Tibial artery (tissue), 4 donors: ENCODE measurements around the gene PREB.

Experiments
- DNase-seq, 2 donors: peaks; one replicate each; pipeline ENCODE4 v3.0.0-alpha.2; 2019
- H3K27ac ChIP-seq, 2 donors: fragments of 200-600 bp; sonication (generic) in 1 of 2; 1 replicate in 1 of 2; 2 replicates in 1 of 2; pipeline ENCODE4 v1.5.1; 2018 to 2019; ENCODE audit warnings: mild to moderate bottlenecking in 1 of 2
- H3K27me3 ChIP-seq, 2 donors: fragments of 200-600 bp; sonication (generic) in 1 of 2; one replicate each; pipeline versions ENCODE4 v1.5.1 to v1.6.0; 2016 to 2019
- H3K36me3 ChIP-seq, 3 donors: fragments of 200-600 bp; sonication (generic) in 2 of 3; one replicate each; pipeline ENCODE4 v1.5.1; 2016 to 2019; ENCODE audit warnings: mild to moderate bottlenecking in 2 of 3
- H3K4me1 ChIP-seq, 4 donors: fragments of 200-600 bp; sonication (generic) in 2 of 4; 1 replicate in 3 of 4; 2 replicates in 1 of 4; pipeline ENCODE4 v1.5.1; 2016 to 2019
- H3K4me3 ChIP-seq, 2 donors: fragments of 200-600 bp; sonication (generic) in 1 of 2; 1 replicate in 1 of 2; 2 replicates in 1 of 2; pipeline ENCODE4 v1.5.1; 2018 to 2019; ENCODE audit warnings: mild to moderate bottlenecking in 2 of 2
- H3K9me3 ChIP-seq, 3 donors: fragments of 200-600 bp; sonication (generic) in 1 of 3; one replicate each; pipeline ENCODE4 v1.5.1; 2016 to 2019
- intact Hi-C: fragments of 100-400 bp; cut with DNase I; formaldehyde crosslinking; loops from one replicate; pipeline ENCODE4 v1.15.0; 2023; ENCODE audit warnings: low total_unique reads
- TF ChIP-seq, protein P1 (sequence below), 2 experiments: fragments of 200-600 bp in 1 of 2; fragments of 450-650 bp in 1 of 2; IDR thresholded peaks; one replicate each; pipeline ENCODE4 v1.5.1; 2017 to 2019; ENCODE audit warnings: antibody characterized with exemption in 2 of 2, mild to moderate bottlenecking in 1 of 2, moderate library complexity in 1 of 2

PREB gene

GRCh38 chr2:27099334-27099955, 35.0 kb downstream of the PREB start:
- Histone ChIP-seq H3K4me3 (no peak overlapping the region), H3K4me1 (peaks cover 0 to 8% (median 4%) of the 10 kb centered on the region in 4 donors), H3K27ac (no peak overlapping the region), H3K9me3 (no peaks in the 10 kb centered on the region), H3K27me3 (peaks cover 0 to 9% of the 10 kb centered on the region in 2 donors), H3K36me3 (peaks cover 0 to 18% (median 0%) of the 10 kb centered on the region in 3 donors)
- intact Hi-C loops, result loop anchor here (2.0 to 5.0 kb wide), 2 partner anchors 93 to 181 kb away; no protein-coding TSS in a partner anchor
- no peak for DNase-seq
- TF ChIP-seq, protein P1, sequence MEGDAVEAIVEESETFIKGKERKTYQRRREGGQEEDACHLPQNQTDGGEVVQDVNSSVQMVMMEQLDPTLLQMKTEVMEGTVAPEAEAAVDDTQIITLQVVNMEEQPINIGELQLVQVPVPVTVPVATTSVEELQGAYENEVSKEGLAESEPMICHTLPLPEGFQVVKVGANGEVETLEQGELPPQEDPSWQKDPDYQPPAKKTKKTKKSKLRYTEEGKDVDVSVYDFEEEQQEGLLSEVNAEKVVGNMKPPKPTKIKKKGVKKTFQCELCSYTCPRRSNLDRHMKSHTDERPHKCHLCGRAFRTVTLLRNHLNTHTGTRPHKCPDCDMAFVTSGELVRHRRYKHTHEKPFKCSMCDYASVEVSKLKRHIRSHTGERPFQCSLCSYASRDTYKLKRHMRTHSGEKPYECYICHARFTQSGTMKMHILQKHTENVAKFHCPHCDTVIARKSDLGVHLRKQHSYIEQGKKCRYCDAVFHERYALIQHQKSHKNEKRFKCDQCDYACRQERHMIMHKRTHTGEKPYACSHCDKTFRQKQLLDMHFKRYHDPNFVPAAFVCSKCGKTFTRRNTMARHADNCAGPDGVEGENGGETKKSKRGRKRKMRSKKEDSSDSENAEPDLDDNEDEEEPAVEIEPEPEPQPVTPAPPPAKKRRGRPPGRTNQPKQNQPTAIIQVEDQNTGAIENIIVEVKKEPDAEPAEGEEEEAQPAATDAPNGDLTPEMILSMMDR (IDR thresholded peaks at IDR 0.05), result no peak

GRCh38 chr2:27097341-27097740, 37.1 kb downstream of the PREB start:
- H3K4me1 ChIP-seq, result peaks cover 0 to 8% (median 4%) of the 10 kb centered on the region in 4 donors
- no peak overlapping the region for H3K27ac ChIP-seq
- H3K27me3 ChIP-seq, result peaks cover 0 to 3% of the 10 kb centered on the region in 2 donors
- H3K4me3 ChIP-seq, result no peak overlapping the region
- intact Hi-C loops, result loop anchor here (5.0 kb wide), 1 partner anchor 95 kb away; no protein-coding TSS in a partner anchor
- peaks cover 0 to 29% (median 0%) of the 10 kb centered on the region in 3 donors for H3K36me3 ChIP-seq
- TF ChIP-seq, protein P1 (IDR thresholded peaks at IDR 0.05), result no peak
- no peaks in the 10 kb centered on the region for H3K9me3 ChIP-seq
- no peak for DNase-seq

- intact Hi-C loops, result loop anchor here (5.0 kb wide), 1 partner anchor 95 kb away; no protein-coding TSS in a partner anchor
- H3K4me1 ChIP-seq, result peaks cover 0 to 8% (median 4%) of the 10 kb centered on the region in 4 donors
- no peak for DNase-seq
- no peak overlapping the region for H3K4me3 ChIP-seq
- no peaks in the 10 kb centered on the region for H3K9me3 ChIP-seq
- peaks cover 0 to 30% (median 0%) of the 10 kb centered on the region in 3 donors for H3K36me3 ChIP-seq
- TF ChIP-seq, protein P1 (IDR thresholded peaks at IDR 0.05), result no peak
- H3K27ac ChIP-seq, result no peak overlapping the region
- peaks cover 0 to 3% of the 10 kb centered on the region in 2 donors for H3K27me3 ChIP-seq
Measured at GRCh38 chr2:27096748-27097297, 37.6 kb downstream of the PREB start.

DNA sequence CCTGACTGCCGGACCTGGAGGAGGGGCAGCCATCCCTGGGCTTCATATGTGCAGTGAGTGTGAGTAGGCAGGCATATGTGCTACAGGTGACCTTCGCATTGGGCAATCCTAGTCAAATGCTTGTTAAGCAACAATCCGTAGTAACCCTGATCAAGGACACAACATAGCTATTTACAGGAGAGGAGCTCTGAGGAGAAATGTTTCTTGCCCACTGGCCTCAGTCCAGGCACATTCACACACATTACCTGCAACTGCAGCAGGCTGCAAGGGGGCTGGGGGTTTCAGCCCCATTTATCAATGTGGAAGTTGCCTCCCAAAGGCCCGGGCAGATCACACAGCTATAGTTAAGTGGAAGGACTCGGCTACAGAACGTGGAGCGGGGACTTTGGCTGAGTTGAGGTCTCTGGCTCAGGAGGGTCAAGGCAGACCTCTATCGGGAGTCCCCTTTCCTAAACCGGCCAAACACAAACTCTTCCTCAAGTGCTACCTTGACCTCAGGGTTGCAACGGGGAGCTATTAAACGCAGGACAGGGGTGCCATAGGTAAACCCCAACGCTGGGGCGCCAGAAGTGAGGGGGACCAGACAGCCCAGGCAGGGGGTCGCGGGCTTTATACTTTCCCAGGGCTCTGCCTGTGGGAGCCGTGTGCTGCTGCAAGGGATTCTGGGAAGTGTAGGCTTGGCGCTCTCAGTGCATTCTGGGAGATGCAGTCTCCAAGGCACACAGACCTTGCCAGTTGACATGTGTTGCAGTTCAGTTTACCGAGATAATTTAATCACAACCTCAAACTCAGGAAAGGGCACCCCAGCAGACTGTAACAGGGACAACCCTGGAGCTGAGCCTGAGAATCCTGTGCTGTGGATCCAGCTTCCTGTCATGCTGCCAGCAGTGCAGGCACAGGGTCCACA, 38.4 kb downstream of the PREB start:
- TF ChIP-seq, protein P1 (IDR thresholded peaks at IDR 0.05), result no peak
- no peaks in the 10 kb centered on the region for H3K9me3 ChIP-seq
- no peak overlapping the region for H3K27ac ChIP-seq
- no peaks in the 10 kb centered on the region for H3K27me3 ChIP-seq
- peaks cover 0 to 8% (median 4%) of the 10 kb centered on the region in 4 donors for H3K4me1 ChIP-seq
- H3K36me3 ChIP-seq, result peaks cover 0 to 30% (median 0%) of the 10 kb centered on the region in 3 donors
- H3K4me3 ChIP-seq, result peak overlapping the region; percentile 19 to 37
- intact Hi-C loops, result loop anchor here (5.0 kb wide), 1 partner anchor 96 kb away; no protein-coding TSS in a partner anchor
- DNase-seq, result no peak

DNA sequence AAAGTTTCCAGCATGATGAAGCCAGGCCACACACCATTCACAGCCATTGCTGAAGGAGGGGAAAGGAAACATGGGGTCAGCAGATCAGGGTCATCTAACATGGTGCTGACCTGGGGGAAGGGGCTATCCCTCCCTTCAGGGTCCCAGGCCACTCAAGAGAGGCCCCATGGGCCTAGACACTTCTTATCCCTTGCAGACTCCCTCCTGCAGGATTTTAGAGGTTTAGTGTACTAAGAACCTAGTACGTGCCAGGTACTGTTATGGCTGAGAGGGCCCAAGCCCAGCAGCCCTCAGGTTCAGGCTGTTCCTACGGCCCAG, 39.0 kb downstream of the PREB start:
- no peaks in the 10 kb centered on the region for H3K27me3 ChIP-seq
- peaks cover 0 to 8% (median 4%) of the 10 kb centered on the region in 4 donors for H3K4me1 ChIP-seq
- no peaks in the 10 kb centered on the region for H3K9me3 ChIP-seq
- H3K36me3 ChIP-seq, result peaks cover 0 to 29% (median 0%) of the 10 kb centered on the region in 3 donors
- intact Hi-C loops, result loop anchor here (5.0 kb wide), 1 partner anchor 97 kb away; no protein-coding TSS in a partner anchor
- no peak overlapping the region for H3K27ac ChIP-seq
- no peak overlapping the region for H3K4me3 ChIP-seq
- TF ChIP-seq, protein P1 (IDR thresholded peaks at IDR 0.05), result no peak
- no peak for DNase-seq
